HEK293 (cell line): ENCODE measurements around the gene SLF2.

Experiments
- BCL11A ChIP-seq: fragments of 450-650 bp; formaldehyde crosslinking; IDR thresholded peaks from 2 replicates; pipeline ENCODE4 v1.5.1; 2016; ENCODE audit warnings: low read depth, missing biosample characterization, missing genetic modification characterization
- ELK4 ChIP-seq: IDR thresholded peaks from 2 replicates; pipeline ENCODE4 v1.6.1; 2011; ENCODE audit warnings: mild to moderate bottlenecking, low read depth, low read length, borderline replicate concordance
- GLI4 ChIP-seq: fragments of 450-650 bp; formaldehyde crosslinking; IDR thresholded peaks from 2 replicates; pipeline ENCODE4 v1.5.1; 2016; ENCODE audit warnings: missing biosample characterization, missing genetic modification characterization
- GLIS2 ChIP-seq: fragments of 450-650 bp; formaldehyde crosslinking; IDR thresholded peaks from 2 replicates; pipeline ENCODE4 v1.5.1; 2016; ENCODE audit warnings: missing biosample characterization, missing genetic modification characterization
- KLF7 ChIP-seq: fragments of 450-650 bp; formaldehyde crosslinking; IDR thresholded peaks from 2 replicates; pipeline ENCODE4 v1.5.1; 2016; ENCODE audit warnings: missing biosample characterization, missing genetic modification characterization, borderline replicate concordance
- PRDM1 ChIP-seq: fragments of 450-650 bp; formaldehyde crosslinking; IDR thresholded peaks from 2 replicates; pipeline ENCODE4; 2016; ENCODE audit warnings: missing biosample characterization, missing genetic modification characterization
- PRDM4 ChIP-seq: fragments of 450-650 bp; formaldehyde crosslinking; IDR thresholded peaks from 2 replicates; pipeline ENCODE4 v1.5.1; 2017; ENCODE audit warnings: missing biosample characterization, missing genetic modification characterization
- SCRT1 ChIP-seq: fragments of 450-650 bp; formaldehyde crosslinking; IDR thresholded peaks from 2 replicates; pipeline ENCODE4 v1.5.1; 2016; ENCODE audit warnings: missing biosample characterization, missing genetic modification characterization, borderline replicate concordance
- SCRT2 ChIP-seq: fragments of 450-650 bp; formaldehyde crosslinking; IDR thresholded peaks from 2 replicates; pipeline ENCODE4 v1.5.1; 2016; ENCODE audit warnings: missing biosample characterization, missing genetic modification characterization
- SP2 ChIP-seq: fragments of 450-650 bp; formaldehyde crosslinking; IDR thresholded peaks from 2 replicates; pipeline ENCODE4 v1.5.1; 2016; ENCODE audit warnings: missing biosample characterization, missing genetic modification characterization
- ZBTB26 ChIP-seq: fragments of 450-650 bp; formaldehyde crosslinking; optimal IDR thresholded peaks from 2 replicates; pipeline ENCODE3; 2016; ENCODE audit warnings: missing biosample characterization, mild to moderate bottlenecking, missing genetic modification characterization
- ZBTB6 ChIP-seq: fragments of 450-650 bp; formaldehyde crosslinking; IDR thresholded peaks from 2 replicates; pipeline ENCODE4 v1.5.1; 2017; ENCODE audit warnings: missing biosample characterization, missing genetic modification characterization
- ZNF146 ChIP-seq: fragments of 450-650 bp; formaldehyde crosslinking; IDR thresholded peaks from 2 replicates; pipeline ENCODE4 v1.5.1; 2016; ENCODE audit warnings: missing biosample characterization, missing genetic modification characterization
- ZNF16 ChIP-seq: fragments of 450-650 bp; formaldehyde crosslinking; IDR thresholded peaks from 2 replicates; pipeline ENCODE4 v1.5.1; 2016; ENCODE audit warnings: low read depth, missing biosample characterization, missing genetic modification characterization
- ZNF174 ChIP-seq: fragments of 450-650 bp; formaldehyde crosslinking; IDR thresholded peaks from 2 replicates; pipeline ENCODE4 v1.5.0; 2017; ENCODE audit warnings: missing biosample characterization, mild to moderate bottlenecking, missing genetic modification characterization
- ZNF24 ChIP-seq: fragments of 450-650 bp; formaldehyde crosslinking; IDR thresholded peaks from 2 replicates; pipeline ENCODE4 v1.5.1; 2016; ENCODE audit warnings: missing biosample characterization, missing genetic modification characterization
- ZNF292 ChIP-seq: fragments of 450-650 bp; formaldehyde crosslinking; IDR thresholded peaks from 2 replicates; pipeline ENCODE4 v1.5.1; 2016; ENCODE audit warnings: low read depth, missing biosample characterization, missing genetic modification characterization, borderline replicate concordance
- ZNF449 ChIP-seq: fragments of 450-650 bp; formaldehyde crosslinking; IDR thresholded peaks from 2 replicates; pipeline ENCODE4 v1.5.1; 2017; ENCODE audit warnings: missing biosample characterization, mild to moderate bottlenecking, missing genetic modification characterization, moderate library complexity
- ZNF501 ChIP-seq: fragments of 450-650 bp; formaldehyde crosslinking; IDR thresholded peaks from 2 replicates; pipeline ENCODE4 v1.5.1; 2016; ENCODE audit warnings: missing biosample characterization, missing genetic modification characterization
- ZNF510 ChIP-seq: fragments of 450-650 bp; formaldehyde crosslinking; IDR thresholded peaks from 2 replicates; pipeline ENCODE4 v1.5.1; 2018; ENCODE audit warnings: mild to moderate bottlenecking, missing genetic modification characterization, missing biosample characterization; ENCODE audit not compliant: insufficient replicate concordance
- ZNF529 ChIP-seq: fragments of 450-650 bp; formaldehyde crosslinking; IDR thresholded peaks from 2 replicates; pipeline ENCODE4 v1.5.1; 2017; ENCODE audit warnings: missing genetic modification characterization, missing biosample characterization; ENCODE audit not compliant: insufficient replicate concordance
- ZNF548 ChIP-seq: fragments of 450-650 bp; formaldehyde crosslinking; IDR thresholded peaks from 2 replicates; pipeline ENCODE4 v1.5.1; 2016; ENCODE audit warnings: missing biosample characterization, missing genetic modification characterization
- ZNF555 ChIP-seq: fragments of 450-650 bp; formaldehyde crosslinking; conservative IDR thresholded peaks from 2 replicates; pipeline ENCODE4 v1.5.1; 2017; ENCODE audit warnings: missing biosample characterization, mild to moderate bottlenecking, missing genetic modification characterization, inconsistent platforms
- ZNF561 ChIP-seq: fragments of 450-650 bp; IDR thresholded peaks from 2 replicates; pipeline ENCODE4 v1.5.1; 2018; ENCODE audit warnings: missing biosample characterization, missing genetic modification characterization, borderline replicate concordance
- ZNF610 ChIP-seq: fragments of 450-650 bp; formaldehyde crosslinking; IDR thresholded peaks from 2 replicates; pipeline ENCODE4 v1.5.1; 2016; ENCODE audit warnings: missing biosample characterization, missing genetic modification characterization, borderline replicate concordance
- ZNF624 ChIP-seq: fragments of 450-650 bp; formaldehyde crosslinking; IDR thresholded peaks from 2 replicates; pipeline ENCODE4 v1.5.1; 2017; ENCODE audit warnings: missing biosample characterization, missing genetic modification characterization
- ZNF664 ChIP-seq: fragments of 450-650 bp; formaldehyde crosslinking; IDR thresholded peaks from 2 replicates; pipeline ENCODE4 v1.5.1; 2016; ENCODE audit warnings: missing biosample characterization, missing genetic modification characterization
- ZNF670 ChIP-seq: fragments of 450-650 bp; formaldehyde crosslinking; IDR thresholded peaks from 2 replicates; pipeline ENCODE4 v1.5.1; 2016; ENCODE audit warnings: missing biosample characterization, missing genetic modification characterization, low read depth
- ZNF830 ChIP-seq: fragments of 450-650 bp; IDR thresholded peaks from 2 replicates; pipeline ENCODE4 v1.5.0; 2018; ENCODE audit warnings: missing biosample characterization, missing genetic modification characterization, low read depth, mild to moderate bottlenecking, moderate library complexity
- ZNF843 ChIP-seq: fragments of 450-650 bp; formaldehyde crosslinking; IDR thresholded peaks from 2 replicates; pipeline ENCODE4 v1.5.1; 2016; ENCODE audit warnings: missing biosample characterization, missing genetic modification characterization
- ZSCAN5A ChIP-seq: fragments of 450-650 bp; formaldehyde crosslinking; IDR thresholded peaks from 2 replicates; pipeline ENCODE4 v1.5.1; 2016; ENCODE audit warnings: missing biosample characterization, missing genetic modification characterization

Gene SLF2

GRCh38 chr10:100998991-100999741, 86.4 kb downstream of the SLF2 start (continued):
- TF ChIP-seq PRDM4 (tag by site-specific recombination) (no peak), SP2 (tag by site-specific recombination) (peak; percentile 39), ZNF529 (tag by site-specific recombination) (no peak), KLF7 (no peak), ELK4 (no peak), ZNF670 (tag by site-specific recombination) (no peak), ZNF24 (tag by site-specific recombination) (0 out of 2 replicates have a peak, but pooled peaks have one; percentile 19), ZNF146 (tag by site-specific recombination) (peak; percentile 3; the same call in 1 of the 2 replicates), ZNF501 (tag by site-specific recombination) (peak; percentile 64; the same call in 1 of the 2 replicates), ZNF610 (0 out of 2 replicates have a peak, but pooled peaks have one; percentile 43), GLI4 (no peak), ZNF16 (tag by site-specific recombination) (no peak), ZNF174 (tag by site-specific recombination) (no peak), ZSCAN5A (tag by site-specific recombination) (0 out of 2 replicates have a peak, but pooled peaks have one; percentile 47), SCRT1 (tag by site-specific recombination) (no peak), ZNF561 (tag by site-specific recombination) (peak; percentile 94), BCL11A (peak; percentile 79), ZBTB26 (tag by site-specific recombination) (peak; percentile 89), ZBTB6 (tag by site-specific recombination) (0 out of 2 replicates have a peak, but pooled peaks have one; percentile 41), ZNF292 (tag by site-specific recombination) (no peak), SCRT2 (tag by site-specific recombination) (no peak), ZNF510 (tag by site-specific recombination) (no peak), ZNF555 (tag by site-specific recombination) (no peak), GLIS2 (tag by site-specific recombination) (peak; percentile 92), ZNF830 (tag by site-specific recombination) (no peak), ZNF449 (tag by site-specific recombination) (peak; percentile 11; the same call in 1 of the 2 replicates), ZNF624 (tag by site-specific recombination) (no peak), PRDM1 (tag by site-specific recombination) (no peak), ZNF548 (tag by site-specific recombination) (no peak), ZNF664 (tag by site-specific recombination) (no peak), ZNF843 (tag by site-specific recombination) (peak; percentile 54; the same call in 1 of the 2 replicates)
